Umbilical cord (tissue), 2 donors: ENCODE data around the gene PPM1H. TPM values are rescaled to one million over a fixed set of nuclear protein-coding genes. Genes with fewer than 3 reads are reported as not detected.
A peak's percentile ranks its signal among the peaks of the same experiment; 100 is the strongest.
"Not testable (repeated sequence)": the region's sequence is repeated elsewhere in the genome, so short reads cannot be mapped to it uniquely, and the experiment has no call there.

Source experiments
- DNase-seq: peaks from one replicate; pipeline ENCODE4 v3.0.0-alpha.2; 2015; ENCODE audit warnings: low spot score
- total RNA-seq: library from RNA; depleted of rRNA; stranded (reverse); fragments of >200 nt; gene quantifications from one replicate; pipeline ENCODE4 v1.2.3, GENCODE V29; 2014; ENCODE audit warnings: low replicate concordance; ENCODE audit not compliant: insufficient read depth

Gene PPM1H
- total RNA-seq, 1 donor from 2014 or later = 1.9 TPM

DNA sequence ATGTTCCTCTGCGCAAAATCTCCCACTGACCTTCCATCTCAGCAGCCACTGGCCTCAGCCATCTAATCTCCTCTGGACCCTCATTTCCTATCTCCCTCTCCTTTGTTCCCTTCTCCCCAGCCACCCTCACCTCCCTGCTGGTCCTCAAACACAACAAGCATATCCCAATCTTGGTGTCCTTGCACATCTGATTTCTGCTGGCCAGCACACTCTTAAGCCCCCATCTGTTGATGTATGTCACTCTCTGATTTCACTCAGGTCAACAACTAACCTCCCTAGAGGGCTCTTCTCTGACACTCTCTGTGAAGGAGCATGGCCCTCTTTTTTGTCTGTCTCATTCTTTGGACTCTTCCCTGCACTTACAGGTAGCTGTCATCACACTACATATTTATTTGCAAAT, 25.6 kb downstream of the PPM1H start:
- no peak for DNase-seq

- DNase-seq = no peak
Observed at GRCh38 chr12:62908674-62909073, 26.3 kb downstream of the PPM1H start.

DNA sequence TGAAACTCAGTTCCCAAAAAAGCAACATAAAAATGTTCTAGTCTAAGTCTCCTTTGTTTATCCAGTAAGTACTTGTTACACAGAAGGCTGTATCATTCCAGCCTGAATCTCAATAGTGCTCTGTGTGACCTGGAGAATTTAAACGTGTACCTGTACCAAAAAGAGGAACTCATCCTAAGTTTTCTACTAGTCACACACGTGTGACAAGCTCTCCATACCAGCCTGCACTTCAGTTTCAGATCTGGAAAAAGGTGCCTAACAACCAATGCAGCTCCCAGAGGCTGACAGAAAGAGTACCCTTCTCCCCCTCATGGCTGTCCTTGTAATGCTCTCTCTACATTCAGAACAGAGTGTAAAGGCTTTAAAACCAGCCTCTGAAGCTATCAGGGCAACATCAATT, 27.4 kb downstream of the PPM1H start:
- DNase-seq = no peak

DNA sequence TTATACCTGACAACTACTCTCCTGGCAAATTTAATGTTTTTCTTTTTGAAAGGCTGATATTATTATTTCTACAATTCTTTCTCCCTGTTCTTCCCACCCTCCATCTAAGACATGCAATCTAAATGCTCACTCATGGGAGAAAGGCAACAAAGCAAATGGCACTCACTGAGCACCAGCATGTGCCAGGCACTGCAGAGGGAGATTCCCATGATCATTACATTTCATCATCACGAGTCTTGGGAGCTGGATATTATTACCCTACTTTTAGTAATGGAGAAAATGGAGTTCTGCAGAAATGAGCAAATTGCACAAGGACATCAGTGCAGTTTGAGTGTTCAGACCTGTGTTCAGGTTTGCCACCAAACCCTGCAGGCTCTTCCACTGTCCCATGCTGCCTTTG, 27.9 kb downstream of the PPM1H start:
- no peak for DNase-seq

GRCh38 chr12:62903151-62903550, 31.8 kb downstream of the PPM1H start:
- no peak for DNase-seq

- peak; percentile 71 for DNase-seq
Observed at GRCh38 chr12:62900686-62901272, 34.2 kb downstream of the PPM1H start.

DNA sequence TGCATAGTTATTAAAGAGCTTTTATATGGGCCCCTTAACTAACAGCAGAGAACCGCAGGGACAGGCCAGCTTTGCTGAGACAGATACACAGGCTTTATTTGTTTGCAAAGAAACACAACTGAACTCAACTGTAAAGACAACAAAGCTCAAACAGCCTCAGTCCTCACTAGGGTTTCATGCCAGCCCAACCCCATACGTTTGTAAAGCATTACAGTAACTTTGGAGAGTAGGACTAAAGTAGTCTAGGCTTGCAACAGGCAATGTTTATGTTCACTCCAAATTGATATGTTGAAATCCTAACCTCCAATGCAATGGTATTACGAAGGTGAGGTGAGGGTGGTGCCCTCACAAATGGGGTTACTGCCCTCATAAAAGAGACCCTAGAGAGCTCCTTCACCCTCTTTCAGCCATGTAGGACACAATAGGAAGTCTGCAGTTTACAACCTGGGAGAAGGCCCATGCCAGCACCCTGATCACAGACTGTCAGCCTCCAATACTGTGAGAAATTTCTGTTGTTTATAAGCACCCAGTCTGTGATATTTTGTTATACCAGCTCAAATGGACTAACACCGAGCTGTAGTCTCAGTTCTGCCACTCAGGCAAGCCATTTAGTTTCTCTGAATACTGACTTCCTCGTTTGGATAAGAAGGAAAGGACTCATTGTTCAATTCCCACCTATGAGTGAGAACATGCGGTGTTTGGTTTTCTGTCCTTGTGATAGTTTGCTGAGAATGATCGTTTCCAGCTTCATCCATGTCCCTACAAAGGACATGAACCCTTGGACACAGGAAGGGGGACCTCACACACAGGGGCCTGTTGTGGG, 35.2 kb downstream of the PPM1H start:
- DNase-seq = no peak

GRCh38 chr12:62898526-62898925, 36.4 kb downstream of the PPM1H start:
- no peak for DNase-seq

GRCh38 chr12:62895351-62895877, 39.5 kb downstream of the PPM1H start:
- DNase-seq = no peak

- no peak for DNase-seq
Observed at GRCh38 chr12:62893276-62893675, 41.7 kb downstream of the PPM1H start.

GRCh38 chr12:62891805-62892549, 43.0 kb downstream of the PPM1H start:
- DNase-seq = peak; percentile 22

GRCh38 chr12:62888454-62889110, 46.4 kb downstream of the PPM1H start:
- no peak for DNase-seq

- DNase-seq = no peak
Observed at GRCh38 chr12:62886796-62887195, 48.2 kb downstream of the PPM1H start.

- no peak for DNase-seq
Observed at GRCh38 chr12:62885242-62885641, 49.7 kb downstream of the PPM1H start.

- DNase-seq = not testable (repeated sequence)
Observed at GRCh38 chr12:62884832-62885231, 50.1 kb downstream of the PPM1H start.

DNA sequence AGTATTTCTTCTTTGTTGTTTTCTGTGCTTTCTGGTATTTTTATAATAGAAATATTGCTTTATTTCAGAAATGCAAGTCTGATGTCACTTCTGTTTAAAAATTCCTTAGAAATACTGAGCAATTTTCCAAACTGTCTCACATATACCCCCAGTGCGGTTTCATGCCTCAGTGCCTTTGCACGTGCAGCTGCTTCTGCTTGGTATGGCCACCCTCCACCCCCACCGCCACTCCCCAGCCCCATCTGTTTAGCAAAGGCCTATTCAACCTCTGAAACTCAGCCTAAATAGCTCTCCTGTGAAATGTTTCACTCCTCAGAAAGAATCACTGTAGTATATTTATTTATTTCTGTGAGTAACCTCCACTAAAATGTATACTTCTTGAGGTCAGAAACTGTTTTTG, 52.3 kb downstream of the PPM1H start:
- DNase-seq = no peak

- no peak for DNase-seq
Observed at GRCh38 chr12:62882140-62882539, 52.8 kb downstream of the PPM1H start.

DNA sequence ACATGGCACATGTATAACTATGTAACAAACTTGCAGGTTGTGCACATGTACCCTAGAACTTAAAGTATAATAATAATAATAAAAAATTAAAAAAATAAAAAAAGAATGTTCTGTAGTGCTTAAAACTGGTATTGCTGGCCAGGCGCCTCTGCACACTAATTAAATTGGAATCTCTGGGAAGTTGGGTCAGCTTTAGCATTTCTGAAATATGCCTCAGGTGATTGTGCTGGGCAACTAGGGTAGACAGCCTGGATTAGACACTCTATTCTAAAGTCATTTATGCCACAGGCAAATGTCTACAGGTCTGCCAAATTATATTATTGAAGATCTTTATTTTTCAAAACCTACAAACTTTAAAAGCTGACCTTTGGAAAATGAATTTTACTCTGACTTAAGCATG, 55.3 kb downstream of the PPM1H start:
- DNase-seq = no peak

GRCh38 chr12:62879228-62879627, 55.7 kb downstream of the PPM1H start:
- DNase-seq = not testable (repeated sequence)

DNA sequence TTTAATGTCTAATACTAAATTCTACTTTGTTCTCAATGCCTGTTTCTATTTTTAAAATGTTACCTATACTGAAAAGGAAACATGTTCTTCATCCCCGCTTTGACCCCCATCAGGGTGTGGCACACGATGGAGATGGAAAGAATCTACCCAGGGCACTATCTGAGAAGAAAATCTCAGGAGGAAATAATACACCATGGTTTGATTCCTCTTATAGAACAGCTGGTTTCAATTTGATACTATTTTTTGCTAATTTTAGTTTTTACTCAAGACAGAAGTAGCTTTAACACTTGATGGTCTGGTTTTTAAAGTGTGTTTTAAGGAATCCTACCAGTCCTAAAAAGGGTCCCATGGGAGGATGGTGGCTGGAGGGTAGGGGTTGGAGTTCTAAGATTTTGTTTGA, 56.7 kb downstream of the PPM1H start:
- DNase-seq = no peak

DNA sequence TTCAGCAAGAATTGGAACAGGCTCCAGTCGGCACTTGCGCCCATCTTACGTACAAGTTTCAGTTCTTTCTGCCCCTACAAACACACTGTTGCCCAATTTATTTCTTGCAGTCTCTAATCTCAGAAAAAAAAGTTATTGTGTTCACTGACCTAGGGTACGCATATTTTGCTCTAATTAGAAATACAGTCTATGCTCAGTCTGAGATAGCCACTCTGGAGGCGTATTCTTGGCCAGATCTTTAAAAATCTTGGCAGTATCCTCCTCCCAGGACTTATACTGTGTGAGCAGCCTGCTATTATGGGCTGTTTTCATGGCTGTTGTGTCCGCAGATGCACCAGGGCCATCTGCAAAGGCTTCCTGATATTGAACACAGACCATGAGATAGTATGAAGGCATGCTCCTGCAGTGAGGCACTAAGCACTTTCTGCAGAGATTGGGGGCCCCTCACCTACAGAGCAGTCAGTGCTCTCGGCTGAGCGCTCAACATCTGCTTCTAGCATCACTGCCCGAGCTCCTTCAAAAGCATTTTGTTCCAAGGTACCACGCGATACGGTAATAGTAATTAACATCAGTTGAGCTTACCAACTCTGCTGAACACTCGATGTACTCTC, 57.9 kb downstream of the PPM1H start:
- DNase-seq = no peak
